Effector CD8-positive, alpha-beta T cell (primary cell): Measurements from ENCODE around the gene LYPD6.

ENCODE experiments used
- DNase-seq: peaks from one replicate; lab custom pipeline; 2025; lab: John Stamatoyannopoulos, UW

The LYPD6 gene

DNA sequence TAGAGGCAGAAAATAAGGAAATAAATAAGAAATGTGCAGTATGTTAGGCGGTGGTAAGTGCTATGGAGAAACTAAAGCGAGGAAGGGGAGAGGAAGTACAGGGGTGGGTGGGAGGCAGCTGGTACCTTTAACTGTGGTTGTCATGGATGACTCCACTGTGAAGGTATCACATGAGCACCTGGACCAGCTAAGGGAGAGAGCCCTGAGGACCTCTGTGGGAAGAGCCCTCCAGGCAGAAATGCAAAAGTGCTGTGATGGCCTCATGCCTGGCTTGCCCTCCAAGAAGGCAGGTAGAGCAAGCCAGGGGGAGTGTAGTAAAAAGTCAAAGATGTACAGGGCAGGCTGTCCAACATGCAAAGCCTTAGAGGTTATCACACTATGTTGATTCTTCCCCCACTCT, 17.9 kb downstream of the LYPD6 start:
- no peak for DNase-seq

DNA sequence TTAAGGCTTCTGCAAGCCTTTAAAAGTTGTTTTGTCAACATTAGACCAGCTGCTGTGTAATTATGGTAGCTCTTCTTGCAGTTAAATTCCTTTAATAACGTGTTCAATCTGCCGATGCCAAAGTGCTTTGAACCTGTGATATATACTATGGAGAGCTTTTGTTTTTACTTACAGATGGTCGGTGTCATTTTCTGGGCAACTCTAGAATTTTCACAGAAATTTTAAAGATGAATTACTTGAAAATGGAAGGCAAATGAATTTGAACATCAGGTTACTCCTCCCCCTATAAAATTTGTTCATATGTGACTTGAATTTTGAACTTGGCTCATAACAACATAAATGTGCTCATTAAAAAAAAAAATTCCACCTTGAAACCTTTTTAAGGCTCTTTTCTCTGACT, 23.0 kb downstream of the LYPD6 start:
- DNase-seq, result no peak

DNA sequence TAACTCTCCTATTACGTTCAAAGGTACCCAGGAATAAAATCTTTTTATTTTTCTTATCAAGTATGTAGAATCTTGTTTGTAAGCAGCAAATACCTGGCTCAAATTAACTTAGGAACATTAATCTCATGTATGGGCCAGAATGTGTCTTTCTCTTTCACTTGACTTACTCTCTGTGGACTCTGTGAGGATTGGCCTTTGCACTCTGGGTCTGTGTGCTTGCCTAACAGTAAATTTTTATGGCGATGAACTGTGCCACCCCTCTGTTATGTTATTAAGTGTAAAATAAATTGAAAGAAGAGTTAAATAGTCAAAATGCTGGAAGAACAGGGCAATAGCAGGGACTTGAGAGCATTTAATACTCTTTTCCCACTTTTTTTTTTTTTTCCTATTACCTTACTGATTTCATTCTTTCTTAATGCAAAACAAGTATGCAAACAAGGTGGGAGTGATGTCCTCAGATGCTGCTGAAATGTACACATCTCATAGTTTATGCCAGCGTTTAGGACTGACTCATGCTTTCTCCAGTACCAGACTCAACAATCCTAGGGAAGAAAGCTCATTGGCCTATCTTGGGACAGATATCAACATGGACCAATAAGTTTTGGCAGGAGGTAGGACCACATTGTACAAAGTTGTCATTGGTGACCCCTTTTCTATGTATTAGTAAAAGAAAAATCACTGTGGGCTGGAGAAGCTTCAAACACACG, 25.5 kb downstream of the LYPD6 start:
- DNase-seq, result no peak

DNA sequence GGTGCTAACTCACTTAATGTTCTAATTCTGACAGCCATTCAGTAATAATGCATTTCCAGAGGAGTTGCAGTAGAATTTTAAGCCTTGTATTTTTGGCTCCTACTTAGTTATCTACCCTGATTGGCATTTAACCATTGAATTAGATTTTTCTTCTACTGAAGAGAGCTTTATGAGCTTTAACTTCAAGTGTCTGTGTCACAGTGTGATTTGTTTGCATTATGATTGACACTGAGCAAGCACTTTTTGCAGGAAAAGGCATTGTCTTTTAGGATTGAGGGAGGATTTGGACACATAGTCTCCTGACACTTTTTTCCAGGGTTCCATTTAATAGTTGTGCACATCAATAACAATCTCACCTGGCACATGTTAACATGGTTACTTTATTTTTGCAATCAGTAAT, 26.7 kb downstream of the LYPD6 start:
- DNase-seq, result no peak

DNA sequence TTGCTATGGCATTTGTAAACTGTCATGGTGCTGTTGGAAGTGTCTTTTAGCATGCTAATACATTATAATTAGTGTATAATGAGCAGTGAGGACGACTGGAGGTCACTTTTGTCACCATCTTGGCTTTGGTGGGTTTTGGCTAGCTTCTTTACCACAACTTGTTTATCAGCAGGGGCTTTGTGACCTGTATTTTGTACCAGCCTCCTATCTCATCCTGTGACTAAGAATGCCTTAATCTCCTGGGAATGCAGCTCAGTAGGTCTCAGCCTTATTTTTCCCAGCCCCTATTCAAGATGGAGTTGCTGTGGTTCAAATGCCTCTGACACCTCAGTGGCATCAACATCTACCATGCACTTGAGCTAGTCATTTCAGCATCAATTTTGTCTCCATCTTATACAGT, 29.7 kb downstream of the LYPD6 start:
- DNase-seq, result no peak

DNA sequence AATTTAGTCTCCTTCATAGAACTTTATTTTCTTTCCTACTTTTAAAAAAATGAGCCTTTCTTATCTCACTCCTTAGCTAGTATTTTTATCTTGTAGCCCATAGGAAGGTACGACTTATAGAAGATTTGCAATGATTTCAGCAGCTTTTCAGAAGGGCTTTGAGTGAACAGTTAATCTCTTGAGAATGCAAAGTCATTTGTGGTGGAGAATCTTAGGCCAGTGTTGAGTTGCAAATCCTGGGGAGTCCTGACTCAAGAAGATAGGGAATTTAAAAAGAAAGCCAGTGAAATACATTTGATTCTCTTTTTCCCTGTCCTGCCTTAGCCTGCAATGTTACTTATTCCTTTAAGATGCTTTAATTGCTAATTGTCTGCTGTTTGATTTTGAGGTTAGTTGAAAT, 33.6 kb downstream of the LYPD6 start:
- no peak for DNase-seq

DNA sequence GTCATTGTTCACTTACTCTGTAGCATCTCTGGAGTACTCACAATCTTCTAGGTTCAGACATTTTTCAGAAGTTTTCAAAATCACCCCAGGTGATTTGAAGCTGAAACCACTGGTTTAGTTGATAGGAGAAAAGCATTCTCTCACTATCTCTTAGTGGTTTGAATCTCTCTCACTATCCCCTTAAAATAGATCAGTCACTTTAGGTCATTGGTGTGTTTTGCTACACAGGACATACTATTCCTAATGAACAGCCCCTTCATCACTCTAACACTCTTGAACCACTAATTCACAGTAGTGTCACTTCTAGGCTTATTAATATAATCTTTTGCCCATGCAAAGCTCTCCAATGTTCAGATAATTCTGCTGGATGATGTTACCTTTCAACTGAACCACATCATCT, 34.5 kb downstream of the LYPD6 start:
- no peak for DNase-seq

DNA sequence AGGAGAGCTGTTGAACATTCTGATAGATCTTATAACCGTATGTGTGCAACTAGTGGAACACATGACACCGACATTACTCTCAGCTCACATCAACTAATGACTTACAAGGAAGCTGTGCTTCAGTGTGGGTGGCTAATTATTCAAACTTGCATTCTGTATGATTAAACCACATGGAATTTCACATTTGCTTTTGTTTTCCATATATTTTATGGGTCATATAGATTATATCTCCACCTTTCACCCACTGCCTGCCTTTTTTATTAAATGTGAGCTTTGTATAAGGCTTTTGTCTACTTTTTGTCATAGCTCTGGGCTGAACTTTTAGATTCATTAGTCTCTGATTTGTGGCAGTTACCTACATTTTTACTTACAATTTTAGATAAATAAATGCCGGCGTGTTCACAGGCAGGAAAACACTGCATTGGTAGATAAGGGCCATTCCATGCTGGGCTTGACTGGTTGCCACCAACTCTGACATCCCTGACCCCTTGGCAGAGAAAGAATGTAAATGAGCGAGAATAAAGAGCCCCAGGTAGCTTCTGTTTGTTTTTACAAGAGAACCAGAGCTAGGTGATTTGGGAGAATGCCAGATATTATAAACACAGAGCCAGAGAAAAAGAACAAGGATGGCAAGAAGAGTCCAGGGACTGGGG, 35.7 kb downstream of the LYPD6 start:
- no peak for DNase-seq

DNA sequence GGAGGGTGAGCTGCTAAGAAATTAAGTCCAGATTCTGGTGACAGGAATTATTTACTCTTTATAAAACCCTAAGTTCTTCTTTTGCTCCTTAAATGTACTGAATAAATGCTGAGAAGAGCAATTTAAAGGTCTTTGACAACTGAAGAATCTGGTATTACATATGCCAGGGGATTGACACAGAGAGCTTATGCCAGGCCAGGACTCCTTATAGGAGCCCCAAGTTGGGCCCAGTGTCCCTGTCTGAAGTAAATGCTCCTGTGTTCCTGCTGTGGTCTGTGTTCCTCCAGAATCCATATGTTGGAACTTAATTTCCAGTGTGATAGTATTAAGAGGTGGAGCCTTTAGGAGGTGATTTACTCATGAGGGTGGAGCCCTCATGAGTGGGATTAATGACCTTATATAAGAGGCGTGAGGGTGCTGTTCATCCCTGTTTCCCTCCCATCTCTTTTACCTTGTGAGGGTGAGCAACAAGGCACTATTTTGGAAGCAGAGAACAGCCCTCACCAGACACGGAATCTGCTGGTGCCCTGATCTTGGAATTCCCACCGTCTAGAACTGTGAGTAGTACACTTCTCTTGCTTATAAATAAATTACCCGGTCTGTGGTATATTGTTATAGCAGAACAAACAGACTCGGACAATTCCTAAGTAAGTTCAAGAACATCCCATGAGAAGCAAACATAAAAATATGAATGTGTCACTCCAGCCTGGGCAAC, 39.8 kb downstream of the LYPD6 start:
- DNase-seq, result no peak

DNA sequence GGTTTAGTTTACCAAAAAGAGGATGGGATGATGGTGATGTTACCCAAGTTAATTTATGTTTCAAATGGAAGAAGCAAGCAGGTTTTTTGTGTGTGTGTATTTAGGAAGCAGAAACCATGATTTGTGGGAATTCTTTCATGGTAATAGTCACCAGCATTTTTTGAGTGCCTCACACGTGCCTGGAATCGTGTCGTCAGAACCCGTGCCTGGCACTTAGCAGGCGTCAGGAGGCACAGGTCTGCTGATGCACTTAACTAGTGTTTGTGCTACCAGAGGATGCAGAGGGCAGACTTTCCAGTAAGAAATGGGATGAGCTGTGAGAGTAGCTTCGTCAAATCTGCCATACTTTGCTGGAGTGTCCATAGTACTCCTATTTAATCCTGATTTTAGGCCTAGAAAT, 41.1 kb downstream of the LYPD6 start:
- DNase-seq, result no peak

DNA sequence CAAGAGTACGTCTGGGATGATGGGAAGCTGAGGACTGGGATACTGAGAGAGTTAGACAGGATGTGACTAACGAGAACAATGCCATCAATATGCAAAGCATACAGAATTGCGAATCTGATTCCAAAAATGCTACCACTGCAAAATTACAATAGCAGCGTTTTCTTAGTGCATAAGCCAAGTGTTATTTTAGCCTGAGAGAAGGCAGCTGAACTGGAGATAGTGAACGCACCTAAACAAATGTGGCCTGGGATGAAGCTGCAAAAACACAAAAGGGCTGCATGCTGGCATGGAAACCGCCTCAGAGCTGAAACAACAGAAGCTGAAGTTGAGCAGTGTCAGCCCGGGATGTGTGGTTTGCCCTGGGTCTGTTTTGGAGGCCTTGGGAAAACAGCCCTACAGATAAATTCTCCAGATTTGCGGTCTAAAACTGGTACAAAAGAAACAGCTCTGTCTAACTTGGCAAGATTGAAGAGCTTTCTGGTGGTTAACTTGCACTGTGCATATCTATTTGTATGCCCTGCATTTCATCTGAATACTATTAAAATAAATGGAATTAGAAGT, 45.5 kb downstream of the LYPD6 start:
- no peak for DNase-seq

DNA sequence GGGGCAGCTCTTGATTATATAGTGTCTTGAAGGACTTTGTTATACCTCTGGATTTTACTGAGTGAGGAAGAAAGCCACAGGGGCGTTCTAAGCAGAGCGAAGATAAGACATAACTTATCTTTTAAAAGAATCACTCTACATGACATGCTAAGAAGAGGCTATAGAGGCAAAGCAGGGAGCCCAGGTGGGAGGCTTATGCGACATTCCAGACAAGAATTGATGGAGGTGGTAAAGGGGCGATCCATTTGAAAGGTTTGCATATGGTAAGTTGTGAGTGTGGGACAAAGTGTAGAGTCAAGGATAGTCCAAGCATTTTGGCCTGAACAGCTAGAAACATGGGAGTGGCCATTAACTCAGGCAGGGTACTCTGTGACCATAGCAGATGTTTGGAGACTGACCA, 49.8 kb downstream of the LYPD6 start:
- DNase-seq, result no peak

DNA sequence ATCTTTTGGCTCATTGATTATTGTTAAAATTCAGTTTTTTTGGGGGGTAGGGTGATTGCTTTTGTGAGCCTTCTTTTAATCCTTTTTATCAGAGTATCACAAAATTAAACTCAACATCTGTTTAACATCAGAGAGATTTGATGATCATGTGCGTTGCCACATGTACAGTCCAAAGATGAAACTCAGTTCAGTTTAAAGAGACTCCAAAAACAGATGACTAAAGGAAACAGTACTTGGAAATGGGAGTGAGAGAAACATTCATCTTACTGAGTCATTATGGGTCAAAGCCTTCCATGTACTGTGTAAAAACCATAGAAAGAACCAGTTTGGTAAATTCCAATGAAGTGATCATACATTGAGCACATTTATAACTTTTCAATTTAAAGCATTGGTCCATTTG, 53.0 kb downstream of the LYPD6 start:
- DNase-seq, result no peak

DNA sequence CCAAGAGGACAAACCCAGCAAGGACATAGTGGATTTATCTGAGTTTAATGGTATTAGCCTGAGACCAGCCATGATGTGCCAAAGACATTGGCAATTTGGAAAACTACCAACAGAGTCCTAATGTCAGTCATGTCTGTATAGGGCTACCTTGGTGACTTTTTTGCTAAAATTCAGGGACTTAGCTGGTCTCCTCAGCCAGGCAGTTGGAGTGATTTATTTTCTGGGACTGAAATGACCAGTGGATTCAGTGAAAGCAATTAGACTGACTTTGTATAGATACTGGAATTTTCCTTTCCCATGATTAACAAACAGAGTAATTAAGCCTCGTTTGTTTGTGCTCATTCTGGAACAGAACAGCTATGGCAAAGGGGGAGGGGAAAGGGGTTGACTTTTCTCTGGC, 55.0 kb downstream of the LYPD6 start:
- no peak for DNase-seq

DNA sequence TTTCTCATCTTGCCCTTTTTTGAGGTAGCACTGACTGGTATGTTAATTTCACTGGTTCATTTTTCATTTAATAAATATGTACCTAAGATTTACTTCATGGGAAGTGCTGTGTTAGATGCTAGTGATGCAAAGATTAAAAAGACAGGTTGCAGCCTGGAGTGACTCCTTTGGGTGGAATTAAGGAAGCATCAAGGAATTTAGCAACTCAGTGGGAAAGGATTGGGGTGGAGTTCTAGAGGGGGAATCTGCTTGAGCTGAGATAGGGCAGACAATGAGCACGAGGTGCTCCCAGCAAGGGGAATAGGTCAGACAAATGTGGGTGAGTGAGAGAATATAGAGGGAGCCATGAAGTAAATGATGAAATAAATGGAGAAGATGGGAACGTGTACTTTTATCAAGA, 57.0 kb downstream of the LYPD6 start:
- DNase-seq, result no peak

DNA sequence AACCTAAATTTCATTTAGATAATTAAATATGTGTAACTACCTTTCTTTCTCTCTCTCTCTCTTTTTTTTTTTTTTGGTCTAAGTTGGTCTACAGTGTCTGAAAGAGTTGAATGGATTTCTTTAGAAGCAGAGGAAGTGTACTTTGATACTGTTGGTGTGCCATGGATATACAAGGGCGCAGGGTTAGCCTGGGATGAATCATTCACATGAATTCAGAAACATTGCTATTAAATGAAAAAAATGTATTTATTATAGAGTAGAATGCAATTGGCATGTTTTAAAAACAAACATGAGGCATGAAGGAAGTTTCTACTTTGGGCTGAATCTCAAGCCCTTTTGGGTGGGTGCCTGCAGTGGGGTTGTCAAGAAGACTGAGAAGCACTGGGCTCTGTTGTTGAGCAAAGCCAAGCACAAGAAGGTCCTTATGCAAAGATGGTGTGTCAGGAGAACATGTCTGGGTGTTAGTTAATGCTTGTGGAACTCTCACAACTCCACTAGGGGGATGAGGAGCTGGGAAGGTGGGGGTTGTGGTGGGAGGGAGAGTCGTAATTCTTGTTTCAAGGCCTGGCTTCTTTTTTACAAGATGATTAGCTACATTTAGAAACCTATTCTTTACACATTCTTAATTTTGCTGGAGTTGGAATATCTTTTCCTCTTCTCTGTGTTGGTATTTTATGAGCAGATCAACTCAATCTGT, 57.9 kb downstream of the LYPD6 start:
- DNase-seq, result no peak

DNA sequence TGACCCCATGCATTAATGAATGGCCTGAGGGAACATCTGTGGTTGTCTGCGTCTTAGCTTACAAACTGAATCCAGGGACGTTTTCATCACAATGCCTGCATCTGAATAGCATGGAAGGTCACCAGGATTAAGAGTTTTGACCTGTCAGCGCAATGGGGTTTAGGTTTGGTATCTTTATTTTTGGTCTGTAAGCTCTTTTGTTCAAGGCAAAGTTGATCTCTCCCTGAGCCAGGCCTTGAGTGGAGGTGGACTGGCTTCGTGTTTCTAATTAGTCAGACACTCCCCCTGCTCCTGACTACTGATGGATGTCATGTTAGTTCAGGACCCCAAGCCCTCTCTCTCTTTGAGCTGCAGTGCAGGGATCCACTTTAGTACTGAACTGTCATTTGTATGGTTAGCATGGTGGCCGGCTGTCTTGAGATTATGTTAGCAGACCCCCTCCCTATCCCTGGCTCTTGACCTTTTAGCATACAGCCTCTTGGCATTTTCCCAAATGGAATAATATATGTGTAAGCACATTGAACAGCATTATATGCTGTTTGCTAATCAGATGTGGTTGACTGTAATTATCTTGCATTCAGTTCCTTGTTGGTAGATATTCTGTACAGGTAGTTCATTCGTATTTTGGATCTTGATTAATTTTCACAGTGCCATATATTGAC, 59.2 kb downstream of the LYPD6 start:
- DNase-seq, result no peak

DNA sequence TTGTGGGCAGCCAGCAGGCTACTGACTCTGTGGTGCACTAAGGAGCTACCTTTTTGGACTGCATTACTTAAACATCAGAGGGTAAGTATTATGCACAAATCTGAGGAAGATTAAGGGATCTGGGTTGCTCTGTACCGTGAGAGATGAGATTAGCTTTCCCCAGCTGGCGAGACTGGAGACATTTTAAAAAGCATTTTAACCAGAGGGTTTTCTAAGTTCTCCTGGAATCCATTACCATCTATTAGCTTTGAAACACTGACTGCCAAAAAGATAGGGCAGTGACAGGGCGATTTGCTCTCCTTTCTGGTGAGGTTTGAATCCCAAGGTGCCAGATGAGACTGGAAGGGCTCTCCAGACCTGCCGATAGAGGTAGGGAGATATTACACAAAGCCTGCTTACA, 63.2 kb downstream of the LYPD6 start:
- no peak for DNase-seq

DNA sequence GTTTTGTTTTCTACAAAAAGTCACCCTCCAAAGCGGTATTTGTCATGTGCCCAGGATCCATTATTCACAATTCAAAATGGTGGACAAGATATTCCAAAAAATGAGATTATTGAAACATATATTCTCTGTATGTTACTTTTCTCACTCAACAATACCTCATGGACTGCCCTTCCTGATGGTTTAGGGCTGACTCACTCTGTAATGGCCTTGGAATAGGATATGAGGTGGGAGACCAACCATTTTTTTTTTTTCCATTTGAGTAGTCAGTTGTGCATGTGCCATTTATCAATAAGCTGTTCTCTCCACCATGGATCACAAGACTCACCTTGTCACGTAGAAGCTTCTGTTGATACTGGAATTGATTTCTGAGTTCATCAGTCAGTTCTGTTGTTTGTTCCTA, 64.5 kb downstream of the LYPD6 start:
- no peak for DNase-seq

DNA sequence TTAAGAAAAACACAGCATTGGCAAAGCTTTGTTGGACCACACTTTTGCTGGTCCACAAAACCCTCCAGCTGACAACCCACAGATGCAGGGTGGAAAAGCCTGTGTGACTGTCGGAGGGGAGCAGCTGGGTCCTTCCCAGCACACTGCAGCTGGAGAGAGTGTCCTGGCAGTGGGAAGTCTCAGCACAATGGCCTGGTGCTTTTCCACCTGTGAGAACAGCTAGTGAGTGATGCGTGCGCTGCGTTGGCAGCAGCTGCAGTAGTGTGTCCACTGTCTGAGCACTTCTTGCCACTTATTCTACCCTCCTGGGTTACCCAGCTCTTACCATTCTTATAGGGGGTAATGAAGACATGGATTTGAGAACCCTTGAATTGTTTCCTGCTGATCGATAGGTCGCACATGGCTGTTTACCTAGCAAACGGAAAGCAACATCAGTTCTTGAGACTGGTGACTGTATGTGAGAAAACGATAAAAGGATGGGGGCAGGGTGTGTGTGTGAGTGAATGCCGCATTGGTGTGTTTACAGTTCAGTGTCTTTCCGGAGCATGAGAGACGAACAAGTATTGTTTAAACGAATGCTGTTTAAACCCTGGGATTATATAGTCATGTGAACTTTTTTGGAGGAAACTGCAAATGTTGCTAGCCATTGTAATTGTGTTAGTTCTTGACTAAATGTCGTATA, 69.7 kb downstream of the LYPD6 start:
- DNase-seq, result no peak

DNA sequence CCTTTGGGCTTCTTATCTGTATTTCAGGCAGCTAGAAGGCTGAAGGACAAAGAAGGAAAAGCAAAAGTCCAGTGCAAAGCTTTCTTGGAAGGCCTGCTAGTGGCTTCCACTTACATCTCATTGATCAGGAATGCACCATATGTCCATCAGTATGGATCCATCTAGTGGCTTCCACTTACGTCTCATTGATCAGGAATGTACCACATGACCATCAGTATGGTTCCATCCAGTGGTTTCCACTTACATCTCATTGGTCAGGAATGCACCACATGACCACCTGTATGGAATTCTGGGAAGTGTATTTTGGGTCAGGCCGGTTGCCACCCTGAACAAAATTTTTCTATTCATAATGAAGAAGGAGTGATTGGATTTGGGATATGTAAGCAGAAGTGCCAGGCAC, 70.6 kb downstream of the LYPD6 start:
- no peak for DNase-seq
